ENCODE data around the gene NAV1. TPM values are rescaled to one million over a fixed set of nuclear protein-coding genes. Genes with fewer than 3 reads are reported as not detected.

Gene NAV1
- total RNA-seq, 2 donors from 2014 or later: 13.1 to 29.1 TPM

DNA sequence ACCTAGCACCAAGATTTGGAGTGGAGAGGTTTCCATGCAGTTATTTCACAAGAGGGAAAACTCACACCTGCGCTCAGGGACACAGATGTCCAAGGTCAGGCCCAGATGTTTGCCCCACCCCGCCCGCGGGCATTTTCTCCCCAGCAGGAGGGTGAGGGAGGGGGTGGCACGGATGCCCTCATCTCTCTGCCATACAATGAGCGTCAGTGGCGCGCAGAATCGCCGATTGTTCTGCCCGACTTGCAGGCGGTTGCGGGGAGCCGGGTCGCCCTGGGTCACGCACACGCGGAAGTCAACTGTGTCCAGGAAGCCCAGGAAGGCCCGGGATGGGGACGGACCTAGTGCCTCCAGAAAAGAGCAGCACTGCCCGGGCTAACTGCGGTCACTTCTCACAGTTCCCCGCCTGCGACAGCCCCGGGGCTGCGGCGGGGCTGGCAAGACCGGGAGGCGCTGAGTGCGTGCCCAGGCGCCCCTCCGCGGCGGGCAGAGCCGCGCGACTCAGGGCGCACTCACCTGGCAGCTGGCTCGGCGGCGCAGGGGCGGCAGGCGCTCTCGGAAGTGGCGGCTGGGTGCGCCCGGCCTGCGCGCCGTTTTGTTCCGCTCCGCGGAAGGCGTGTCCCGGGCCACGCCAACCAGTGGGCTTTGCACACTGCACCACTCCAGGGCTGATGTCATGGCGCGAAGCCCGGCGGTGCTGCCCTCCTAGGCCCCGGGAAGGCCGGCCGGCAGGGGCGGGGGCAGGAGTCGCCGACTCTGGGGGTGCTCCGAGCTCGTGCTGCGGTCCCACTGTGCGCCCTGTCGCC lies 32.2 kb upstream of the NAV1 start, which contains the start of gene CSRP1:
CSRP1 (minus strand) TSS at position 567 of the 803 bp plus-strand sequence. CDS start 10,820 bp downstream, outside the sequence.
- Histone ChIP-seq H3K36me3 (no peaks in the 10 kb centered on the region), H3K27ac (peak within 1 kb of the TSS; percentile 91 to 96), H3K4me3 (peak within 1 kb of the TSS; percentile 70 to 76), H3K27me3 (replicated peaks; ENCODE audit: insufficient read depth) (no peaks in the 10 kb centered on the region), H3K4me1 (replicated peaks) (peaks cover 17% of the 10 kb centered on the region), H3K9me3 (no peaks in the 10 kb centered on the region)
- intact Hi-C loops (cut with DNase I): no loop called here
- TF ChIP-seq POLR2AphosphoS5 (IDR thresholded peaks at IDR 0.05) (peak; percentile 75), POLR2A (IDR thresholded peaks at IDR 0.05) (peak; percentile 94)
- TF ChIP-seq, protein P1, sequence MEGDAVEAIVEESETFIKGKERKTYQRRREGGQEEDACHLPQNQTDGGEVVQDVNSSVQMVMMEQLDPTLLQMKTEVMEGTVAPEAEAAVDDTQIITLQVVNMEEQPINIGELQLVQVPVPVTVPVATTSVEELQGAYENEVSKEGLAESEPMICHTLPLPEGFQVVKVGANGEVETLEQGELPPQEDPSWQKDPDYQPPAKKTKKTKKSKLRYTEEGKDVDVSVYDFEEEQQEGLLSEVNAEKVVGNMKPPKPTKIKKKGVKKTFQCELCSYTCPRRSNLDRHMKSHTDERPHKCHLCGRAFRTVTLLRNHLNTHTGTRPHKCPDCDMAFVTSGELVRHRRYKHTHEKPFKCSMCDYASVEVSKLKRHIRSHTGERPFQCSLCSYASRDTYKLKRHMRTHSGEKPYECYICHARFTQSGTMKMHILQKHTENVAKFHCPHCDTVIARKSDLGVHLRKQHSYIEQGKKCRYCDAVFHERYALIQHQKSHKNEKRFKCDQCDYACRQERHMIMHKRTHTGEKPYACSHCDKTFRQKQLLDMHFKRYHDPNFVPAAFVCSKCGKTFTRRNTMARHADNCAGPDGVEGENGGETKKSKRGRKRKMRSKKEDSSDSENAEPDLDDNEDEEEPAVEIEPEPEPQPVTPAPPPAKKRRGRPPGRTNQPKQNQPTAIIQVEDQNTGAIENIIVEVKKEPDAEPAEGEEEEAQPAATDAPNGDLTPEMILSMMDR (IDR thresholded peaks at IDR 0.05): peak in 2 of 4 experiments; percentile 22 to 29
- peak; percentile 78 for DNase-seq (ENCODE audit: low spot score)
- 1% methylated on average over 45 of the region's 71 CpGs for WGBS

DNA sequence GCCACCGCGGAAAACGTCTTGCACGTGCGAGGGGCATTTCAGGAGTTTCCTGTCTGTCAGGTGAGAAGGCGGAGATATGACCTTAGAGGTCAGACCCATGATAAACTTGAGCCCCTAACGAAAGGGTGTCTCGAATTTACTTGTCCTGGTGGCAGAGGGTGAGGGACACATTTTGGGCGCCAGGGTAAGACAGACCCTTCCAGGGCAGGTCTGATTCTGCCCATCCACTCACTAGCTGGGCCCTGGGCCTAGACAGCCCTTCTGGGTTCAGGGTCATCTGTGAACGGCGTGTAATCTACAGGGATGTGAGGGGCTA lies 31.6 kb upstream of the NAV1 start:
- H3K36me3 ChIP-seq: no peaks in the 10 kb centered on the region
- peaks cover 21% of the 10 kb centered on the region for H3K4me1 ChIP-seq (replicated peaks)
- TF ChIP-seq POLR2AphosphoS5 (IDR thresholded peaks at IDR 0.05) (no peak), POLR2A (IDR thresholded peaks at IDR 0.05) (no peak)
- TF ChIP-seq, protein P1 (IDR thresholded peaks at IDR 0.05): no peak
- intact Hi-C loops (cut with DNase I): no loop called here
- H3K9me3 ChIP-seq: no peaks in the 10 kb centered on the region
- DNase-seq (ENCODE audit: low spot score): no peak
- H3K4me3 ChIP-seq: peak overlapping the region; percentile 70 to 76
- no peaks in the 10 kb centered on the region for H3K27me3 ChIP-seq (replicated peaks; ENCODE audit: insufficient read depth)
- WGBS: 32% methylated on average over 10 of the region's 11 CpGs
- peak overlapping the region; percentile 91 to 96 for H3K27ac ChIP-seq

DNA sequence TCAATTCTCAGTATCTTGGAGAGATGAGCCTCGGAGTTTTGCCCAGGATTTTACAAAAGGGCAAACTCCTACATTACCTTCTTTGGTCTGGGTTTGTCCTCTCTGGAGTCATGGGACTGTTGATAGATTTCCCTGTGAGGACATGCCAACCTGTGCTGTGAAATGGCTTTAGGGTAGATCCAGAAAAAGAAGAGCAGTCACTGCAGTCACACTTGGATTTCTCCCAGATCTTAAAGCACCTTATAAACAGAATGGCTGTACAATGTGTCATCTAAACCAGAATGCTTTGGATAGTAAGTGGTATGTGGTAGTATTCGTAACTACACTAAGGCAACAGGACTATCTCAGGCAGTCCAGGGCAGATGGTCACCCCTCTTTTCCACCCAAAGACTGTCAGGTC lies 30.1 kb upstream of the NAV1 start:
- 72% methylated on average over 2 of the region's 2 CpGs for WGBS
- Histone ChIP-seq H3K4me1 (replicated peaks) (peaks cover 25% of the 10 kb centered on the region), H3K36me3 (no peaks in the 10 kb centered on the region), H3K9me3 (no peaks in the 10 kb centered on the region), H3K27ac (peak overlapping the region; percentile 9 to 52), H3K27me3 (replicated peaks; ENCODE audit: insufficient read depth) (no peaks in the 10 kb centered on the region), H3K4me3 (no peak overlapping the region)
- no peak for TF ChIP-seq POLR2A (IDR thresholded peaks at IDR 0.05)
- TF ChIP-seq, protein P1 (IDR thresholded peaks at IDR 0.05): no peak
- no peak for TF ChIP-seq POLR2AphosphoS5 (IDR thresholded peaks at IDR 0.05)
- intact Hi-C loops (cut with DNase I): no loop called here
- no peak for DNase-seq (ENCODE audit: low spot score)

DNA sequence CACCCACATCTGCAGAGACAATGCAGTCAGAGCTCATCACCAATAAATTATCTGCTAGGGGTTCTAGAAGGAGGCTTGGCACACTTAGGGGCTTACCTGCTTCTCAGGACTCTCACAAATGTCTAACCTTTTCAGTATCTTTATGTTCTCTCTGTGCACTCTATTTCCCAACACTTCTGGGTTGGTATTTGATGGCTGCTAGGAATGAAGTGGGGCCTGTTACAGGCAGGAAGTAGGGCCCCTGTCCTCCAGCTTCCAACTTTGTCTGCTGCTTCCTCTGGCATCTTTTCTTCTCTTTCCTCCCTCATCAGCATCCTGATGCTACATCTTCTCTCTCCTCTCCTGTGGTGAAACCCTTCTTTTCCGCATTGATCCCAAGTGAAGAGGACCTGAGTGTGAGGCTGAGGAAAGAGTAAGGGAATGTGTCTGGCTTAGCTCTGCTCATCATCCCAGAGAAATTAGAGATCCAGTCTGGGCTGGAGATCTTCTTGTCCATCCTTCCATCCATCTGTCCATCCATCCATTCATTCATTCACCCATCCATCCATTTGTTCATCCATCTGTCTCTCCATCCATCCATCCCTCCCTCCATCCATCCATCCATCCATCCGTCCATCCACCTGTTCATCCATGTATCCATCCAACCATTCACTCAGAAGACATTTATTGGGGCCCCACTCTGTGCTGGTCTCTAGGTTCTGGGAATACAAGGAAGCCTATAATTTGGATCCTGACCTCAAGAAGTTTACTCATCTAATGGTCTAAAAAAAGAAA lies 29.1 kb upstream of the NAV1 start:
- H3K4me3 ChIP-seq: no peak overlapping the region
- intact Hi-C loops (cut with DNase I): no loop called here
- H3K4me1 ChIP-seq (replicated peaks): peaks cover 25% of the 10 kb centered on the region
- no peaks in the 10 kb centered on the region for H3K27me3 ChIP-seq (replicated peaks; ENCODE audit: insufficient read depth)
- peak overlapping the region in 1 of 2 donors; percentile 9 for H3K27ac ChIP-seq
- H3K9me3 ChIP-seq: no peaks in the 10 kb centered on the region
- TF ChIP-seq, protein P1 (IDR thresholded peaks at IDR 0.05): no peak
- TF ChIP-seq POLR2A (IDR thresholded peaks at IDR 0.05): no peak
- no peak for TF ChIP-seq POLR2AphosphoS5 (IDR thresholded peaks at IDR 0.05)
- WGBS: 98% methylated on average over 2 of the region's 2 CpGs
- no peak for DNase-seq (ENCODE audit: low spot score)
- no peaks in the 10 kb centered on the region for H3K36me3 ChIP-seq
